ENCODE measurements around the gene MIOS. TPM values are rescaled to one million over a fixed set of nuclear protein-coding genes. Genes with fewer than 3 reads are reported as not detected.

Gene MIOS
- total RNA-seq, 1 donor from 2014 or later = 25.3 TPM

- intact Hi-C loops (cut with micrococcal nuclease) = no loop called here
- no peak overlapping the region for H3K4me3 ChIP-seq
- no peak for DNase-seq
Observed at GRCh38 chr7:7522421-7522820, 44.3 kb upstream of the MIOS start.

GRCh38 chr7:7524121-7524520 lies 42.6 kb upstream of the MIOS start:
- no peak overlapping the region for H3K4me3 ChIP-seq
- H3K27ac ChIP-seq (replicated peaks) = no peak overlapping the region
- H3K9me3 ChIP-seq (replicated peaks) = no peaks in the 10 kb centered on the region
- no peaks in the 10 kb centered on the region for H3K27me3 ChIP-seq (ENCODE audit: low read depth)
- intact Hi-C loops (cut with micrococcal nuclease) = no loop called here
- TF ChIP-seq CTCF (IDR thresholded peaks at IDR 0.05; ENCODE audit: borderline replicate concordance) = no peak
- H3K4me1 ChIP-seq = no peaks in the 10 kb centered on the region
- no peak for DNase-seq
- H3K36me3 ChIP-seq = no peaks in the 10 kb centered on the region

More at GRCh38 chr7:7522421-7522820, 44.3 kb upstream of the MIOS start:
- Histone ChIP-seq H3K27me3 (ENCODE audit: low read depth) (no peaks in the 10 kb centered on the region), H3K27ac (replicated peaks) (no peak overlapping the region), H3K4me1 (no peaks in the 10 kb centered on the region), H3K9me3 (replicated peaks) (no peaks in the 10 kb centered on the region), H3K36me3 (no peaks in the 10 kb centered on the region)
- TF ChIP-seq CTCF (IDR thresholded peaks at IDR 0.05; ENCODE audit: borderline replicate concordance) = no peak

- Histone ChIP-seq H3K9me3 (replicated peaks) (no peaks in the 10 kb centered on the region), H3K27ac (replicated peaks) (no peak overlapping the region), H3K4me1 (no peaks in the 10 kb centered on the region), H3K4me3 (no peak overlapping the region), H3K27me3 (ENCODE audit: low read depth) (no peaks in the 10 kb centered on the region), H3K36me3 (no peaks in the 10 kb centered on the region)
- no peak for TF ChIP-seq CTCF (IDR thresholded peaks at IDR 0.05; ENCODE audit: borderline replicate concordance)
- DNase-seq = no peak
- intact Hi-C loops (cut with micrococcal nuclease) = no loop called here
Observed at GRCh38 chr7:7526006-7526405, 40.7 kb upstream of the MIOS start.

GRCh38 chr7:7527047-7527446 lies 39.6 kb upstream of the MIOS start:
- Histone ChIP-seq H3K27ac (replicated peaks) (no peak overlapping the region), H3K4me1 (no peaks in the 10 kb centered on the region)
- intact Hi-C loops (cut with micrococcal nuclease) = no loop called here

GRCh38 chr7:7529328-7529727 lies 37.4 kb upstream of the MIOS start:
- intact Hi-C loops (cut with micrococcal nuclease) = no loop called here
- TF ChIP-seq CTCF (IDR thresholded peaks at IDR 0.05; ENCODE audit: borderline replicate concordance) = no peak
- Histone ChIP-seq H3K27ac (replicated peaks) (no peak overlapping the region), H3K36me3 (no peaks in the 10 kb centered on the region), H3K4me3 (no peak overlapping the region), H3K4me1 (no peaks in the 10 kb centered on the region), H3K27me3 (ENCODE audit: low read depth) (no peaks in the 10 kb centered on the region), H3K9me3 (replicated peaks) (no peaks in the 10 kb centered on the region)
- DNase-seq = no peak

More at GRCh38 chr7:7527047-7527446, 39.6 kb upstream of the MIOS start:
- no peak for TF ChIP-seq CTCF (IDR thresholded peaks at IDR 0.05; ENCODE audit: borderline replicate concordance)
- Histone ChIP-seq H3K4me3 (no peak overlapping the region), H3K27me3 (ENCODE audit: low read depth) (no peaks in the 10 kb centered on the region), H3K9me3 (replicated peaks) (no peaks in the 10 kb centered on the region), H3K36me3 (no peaks in the 10 kb centered on the region)
- DNase-seq = no peak
